Neural progenitor cell (in vitro differentiated cells): ENCODE measurements around the gene ATP13A3. TPM values are rescaled to one million over a fixed set of nuclear protein-coding genes. Genes with fewer than 3 reads are reported as not detected.

Experiments used
- DNase-seq: peaks from one replicate; pipeline ENCODE4 v3.0.0-alpha.2; 2016; ENCODE audit warnings: low spot score
- H2AFZ ChIP-seq: fragments of 200-600 bp; sonication (generic); replicated peaks from 2 replicates; pipeline ENCODE4 v1.6.1; 2016; ENCODE audit warnings: antibody characterized with exemption
- H3F3A ChIP-seq: fragments of 200-600 bp; sonication (generic); 2 replicates; pipeline ENCODE4 v1.6.1; 2016; ENCODE audit warnings: antibody characterized with exemption, low read depth
- H3K27ac ChIP-seq: fragments of 200-600 bp; sonication (generic); 2 replicates; pipeline ENCODE4 v1.5.1; 2016; ENCODE audit warnings: mild to moderate bottlenecking
- H3K27me3 ChIP-seq: fragments of 200-600 bp; sonication (generic); 2 replicates; pipeline ENCODE4 v1.6.1; 2016; ENCODE audit warnings: mild to moderate bottlenecking, moderate library complexity
- H3K36me3 ChIP-seq: fragments of 200-600 bp; sonication (generic); 2 replicates; pipeline ENCODE4 v1.5.1; 2016
- H3K4me1 ChIP-seq: fragments of 200-600 bp; sonication (generic); 2 replicates; pipeline ENCODE4 v1.6.1; 2016; ENCODE audit warnings: mixed run types
- H3K4me2 ChIP-seq: fragments of 200-600 bp; sonication (generic); 2 replicates; pipeline ENCODE4 v1.6.1; 2016
- H3K4me3 ChIP-seq: fragments of 200-600 bp; sonication (generic); 2 replicates; pipeline ENCODE4 v1.5.1; 2016
- H3K79me2 ChIP-seq: fragments of 200-600 bp; sonication (generic); 2 replicates; pipeline ENCODE4 v1.6.1; 2016; ENCODE audit warnings: low read depth
- H3K9ac ChIP-seq: fragments of 200-600 bp; sonication (generic); 2 replicates; pipeline ENCODE4 v1.6.1; 2016
- H3K9me3 ChIP-seq: fragments of 200-600 bp; sonication (generic); 2 replicates; pipeline ENCODE4 v1.5.1; 2016; ENCODE audit warnings: low read depth
- H4K20me1 ChIP-seq: fragments of 200-600 bp; sonication (generic); 2 replicates; pipeline ENCODE4 v1.6.1; 2016; ENCODE audit warnings: low read depth
- H3K27ac Mint-ChIP-seq: 3 replicates; pipeline ENCODE4 v1.8.0; 2021; ENCODE audit warnings: mixed read lengths
- H3K27me3 Mint-ChIP-seq: 2 replicates; pipeline ENCODE4 v1.8.0; 2022; ENCODE audit warnings: low read depth, mild to moderate bottlenecking, inconsistent platforms, moderate library complexity, mixed read lengths; ENCODE audit not compliant: insufficient read depth
- H3K36me3 Mint-ChIP-seq: 3 replicates; pipeline ENCODE4 v1.8.0; 2021; ENCODE audit warnings: mixed read lengths
- H3K4me1 Mint-ChIP-seq: 3 replicates; pipeline ENCODE4 v1.8.0; 2021; ENCODE audit warnings: mixed read lengths
- H3K4me3 Mint-ChIP-seq: 3 replicates; pipeline ENCODE4 v1.8.0; 2021; ENCODE audit warnings: mild to moderate bottlenecking, moderate library complexity, mixed read lengths
- H3K9me3 Mint-ChIP-seq: 3 replicates; pipeline ENCODE4 v1.8.0; 2020; ENCODE audit warnings: mixed read lengths
- EZH2 ChIP-seq: fragments of 200-600 bp; sonication (generic); IDR thresholded peaks from 2 replicates; pipeline ENCODE4 v1.6.1; 2017; ENCODE audit warnings: antibody characterized with exemption, mild to moderate bottlenecking, moderate library complexity
- EZH2phosphoT487 ChIP-seq: fragments of 200-600 bp; sonication (generic); IDR thresholded peaks from 2 replicates; pipeline ENCODE4 v1.6.1; 2017; ENCODE audit warnings: antibody characterized with exemption
- total RNA-seq: library from RNA; depleted of rRNA; stranded (reverse); fragments of >200 nt; gene quantifications from 2 replicates; pipeline ENCODE4 v1.2.3, GENCODE V29; 2015; ENCODE audit warnings: low replicate concordance
- TF ChIP-seq, protein P1 (sequence below): fragments of 200-600 bp; sonication (generic); IDR thresholded peaks from 2 replicates; pipeline ENCODE4 v1.5.1; 2017; ENCODE audit warnings: antibody characterized with exemption, mild to moderate bottlenecking

The ATP13A3 gene
- total RNA-seq, 1 donor from 2014 or later = 105 TPM

DNA sequence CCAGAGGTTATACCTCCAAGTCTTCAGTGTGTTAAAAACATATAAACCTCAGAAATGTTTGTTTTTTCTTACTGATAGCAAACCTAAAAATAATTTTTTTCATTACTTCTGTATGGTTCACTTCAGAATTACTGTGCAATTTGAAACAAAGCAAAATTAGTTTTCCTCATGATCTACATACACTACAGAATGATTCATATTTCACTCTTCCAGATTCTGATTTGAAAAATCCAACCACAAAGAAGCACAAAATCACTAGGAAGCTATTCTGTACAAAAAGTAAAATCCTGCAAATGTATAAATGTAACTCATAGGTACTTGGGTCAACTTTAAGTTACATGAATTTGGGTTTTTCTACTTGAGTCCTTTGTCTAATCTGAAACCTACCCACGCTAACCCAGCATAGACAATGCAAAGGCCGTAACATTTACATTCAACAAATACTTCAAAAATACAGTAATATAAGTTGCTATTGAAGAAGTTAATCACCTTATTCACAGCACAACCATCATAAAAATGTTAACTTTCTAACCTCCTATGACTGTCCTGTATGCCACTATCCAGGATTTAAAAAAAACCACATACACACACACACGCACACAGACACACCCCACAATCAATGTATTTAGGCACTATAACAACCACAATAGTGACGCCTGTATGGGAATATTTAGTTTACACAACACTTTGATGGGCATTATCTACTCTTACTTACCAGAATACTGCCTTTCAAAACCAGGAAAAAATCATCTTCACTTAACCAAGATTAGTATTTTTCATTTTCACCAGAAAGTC lies 11.5 kb downstream of the ATP13A3 start:
- no peaks in the 10 kb centered on the region for H3F3A ChIP-seq
- H3K36me3 ChIP-seq = no peaks in the 10 kb centered on the region
- H3K27ac ChIP-seq = no peak overlapping the region
- Mint-ChIP-seq H3K36me3 (no peaks in the 10 kb centered on the region), H3K27ac (no peak overlapping the region), H3K4me1 (peaks cover 11% of the 10 kb centered on the region), H3K27me3 (no peaks in the 10 kb centered on the region), H3K9me3 (no peaks in the 10 kb centered on the region), H3K4me3 (no peak overlapping the region)
- no peak overlapping the region for H3K4me3 ChIP-seq
- peaks cover 84% of the 10 kb centered on the region for H4K20me1 ChIP-seq
- H3K4me2 ChIP-seq = no peak overlapping the region
- H3K4me1 ChIP-seq = no peaks in the 10 kb centered on the region
- no peaks in the 10 kb centered on the region for H3K27me3 ChIP-seq
- DNase-seq = no peak
- H3K79me2 ChIP-seq = peaks cover 100% of the 10 kb centered on the region
- TF ChIP-seq EZH2phosphoT487 (no peak), EZH2 (no peak)
- TF ChIP-seq, protein P1, sequence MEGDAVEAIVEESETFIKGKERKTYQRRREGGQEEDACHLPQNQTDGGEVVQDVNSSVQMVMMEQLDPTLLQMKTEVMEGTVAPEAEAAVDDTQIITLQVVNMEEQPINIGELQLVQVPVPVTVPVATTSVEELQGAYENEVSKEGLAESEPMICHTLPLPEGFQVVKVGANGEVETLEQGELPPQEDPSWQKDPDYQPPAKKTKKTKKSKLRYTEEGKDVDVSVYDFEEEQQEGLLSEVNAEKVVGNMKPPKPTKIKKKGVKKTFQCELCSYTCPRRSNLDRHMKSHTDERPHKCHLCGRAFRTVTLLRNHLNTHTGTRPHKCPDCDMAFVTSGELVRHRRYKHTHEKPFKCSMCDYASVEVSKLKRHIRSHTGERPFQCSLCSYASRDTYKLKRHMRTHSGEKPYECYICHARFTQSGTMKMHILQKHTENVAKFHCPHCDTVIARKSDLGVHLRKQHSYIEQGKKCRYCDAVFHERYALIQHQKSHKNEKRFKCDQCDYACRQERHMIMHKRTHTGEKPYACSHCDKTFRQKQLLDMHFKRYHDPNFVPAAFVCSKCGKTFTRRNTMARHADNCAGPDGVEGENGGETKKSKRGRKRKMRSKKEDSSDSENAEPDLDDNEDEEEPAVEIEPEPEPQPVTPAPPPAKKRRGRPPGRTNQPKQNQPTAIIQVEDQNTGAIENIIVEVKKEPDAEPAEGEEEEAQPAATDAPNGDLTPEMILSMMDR = no peak
- no peaks in the 10 kb centered on the region for H3K9me3 ChIP-seq
- H2AFZ ChIP-seq = no peak overlapping the region
- H3K9ac ChIP-seq = no peak overlapping the region

DNA sequence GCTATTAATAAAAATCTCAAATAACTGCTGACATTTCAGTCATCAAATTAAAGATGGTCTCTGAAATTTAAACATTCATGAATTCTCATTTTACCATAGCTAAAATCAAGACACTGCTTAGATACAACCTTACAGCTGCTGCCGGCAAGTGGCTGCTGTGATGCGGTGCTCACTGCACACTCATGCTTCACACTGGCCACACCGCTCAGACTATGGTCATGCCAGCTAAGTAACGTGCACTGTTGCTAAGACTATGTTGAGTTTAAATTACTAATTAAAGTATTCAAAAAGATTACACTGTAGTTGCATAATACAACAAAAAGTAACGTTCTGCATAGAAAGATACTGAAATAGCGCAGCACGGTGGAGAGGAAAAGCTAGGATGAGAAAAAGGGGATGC lies 12.1 kb downstream of the ATP13A3 start:
- Histone ChIP-seq H4K20me1 (peaks cover 78% of the 10 kb centered on the region), H3K9ac (no peak overlapping the region), H2AFZ (no peak overlapping the region), H3K79me2 (peaks cover 100% of the 10 kb centered on the region), H3K27ac (no peak overlapping the region), H3K9me3 (no peaks in the 10 kb centered on the region), H3K4me3 (no peak overlapping the region), H3F3A (no peaks in the 10 kb centered on the region), H3K4me2 (no peak overlapping the region), H3K27me3 (no peaks in the 10 kb centered on the region), H3K36me3 (no peaks in the 10 kb centered on the region), H3K4me1 (no peaks in the 10 kb centered on the region)
- DNase-seq = no peak
- H3K36me3 Mint-ChIP-seq = no peaks in the 10 kb centered on the region
- no peak overlapping the region for H3K27ac Mint-ChIP-seq
- no peaks in the 10 kb centered on the region for H3K27me3 Mint-ChIP-seq
- H3K4me1 Mint-ChIP-seq = peaks cover 11% of the 10 kb centered on the region
- no peak for TF ChIP-seq EZH2phosphoT487
- no peak for TF ChIP-seq EZH2
- TF ChIP-seq, protein P1 = no peak
- no peak overlapping the region for H3K4me3 Mint-ChIP-seq
- H3K9me3 Mint-ChIP-seq = no peaks in the 10 kb centered on the region

- Histone ChIP-seq H3K79me2 (peaks cover 100% of the 10 kb centered on the region), H3K4me3 (no peak overlapping the region), H4K20me1 (peaks cover 63% of the 10 kb centered on the region), H3K27ac (no peak overlapping the region), H3K4me1 (peaks cover 3% of the 10 kb centered on the region), H2AFZ (no peak overlapping the region), H3K4me2 (no peak overlapping the region), H3K9ac (no peak overlapping the region), H3K27me3 (no peaks in the 10 kb centered on the region), H3F3A (no peaks in the 10 kb centered on the region), H3K36me3 (no peaks in the 10 kb centered on the region), H3K9me3 (no peaks in the 10 kb centered on the region)
- no peak overlapping the region for H3K27ac Mint-ChIP-seq
- TF ChIP-seq EZH2phosphoT487 = no peak
- TF ChIP-seq, protein P1 = peak; percentile 91
- TF ChIP-seq EZH2 = no peak
- H3K36me3 Mint-ChIP-seq = no peaks in the 10 kb centered on the region
- DNase-seq = peak; percentile 72
- H3K4me3 Mint-ChIP-seq = no peak overlapping the region
- H3K27me3 Mint-ChIP-seq = no peaks in the 10 kb centered on the region
- peaks cover 11% of the 10 kb centered on the region for H3K4me1 Mint-ChIP-seq
- H3K9me3 Mint-ChIP-seq = no peaks in the 10 kb centered on the region
Observed at GRCh38 chr3:194472290-194472920, 14.4 kb downstream of the ATP13A3 start.
